DOHH2 (cell line): Measurements from ENCODE around the gene RND2.

ENCODE experiments used
- EZH2phosphoT487 ChIP-seq: fragments of 200-600 bp; sonication (generic); IDR thresholded peaks from 2 replicates; pipeline ENCODE4 v1.6.1; 2017; ENCODE audit warnings: borderline replicate concordance, mild to moderate bottlenecking, antibody characterized with exemption, low read length, moderate library complexity, mixed read lengths
- TF ChIP-seq, protein P1 (sequence below): fragments of 200-600 bp; sonication (generic); IDR thresholded peaks from one replicate; pipeline ENCODE4 v1.5.1; 2014; ENCODE audit warnings: antibody characterized with exemption, mild to moderate bottlenecking, low read depth, low read length; ENCODE audit not compliant: poor library complexity, severe bottlenecking

DNA sequence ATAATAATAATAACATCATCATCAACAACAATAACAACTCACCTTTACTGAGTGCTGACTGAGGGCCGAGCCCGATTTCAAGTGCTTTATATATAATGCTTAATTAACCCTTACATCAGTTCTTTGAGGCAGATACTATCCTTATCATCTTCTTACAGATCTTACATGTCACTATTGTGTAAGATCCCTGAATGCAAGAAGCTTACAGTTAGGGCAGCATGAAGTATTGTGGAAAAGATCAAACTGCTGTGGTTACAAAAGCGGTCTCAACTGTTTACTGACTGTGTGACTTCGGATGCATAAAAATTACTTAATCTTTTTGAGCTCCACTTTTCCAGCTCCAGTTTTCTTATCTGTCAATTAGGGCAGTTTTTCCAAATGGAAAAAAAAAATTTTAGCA lies 6.1 kb upstream of the RND2 start:
- TF ChIP-seq, protein P1, sequence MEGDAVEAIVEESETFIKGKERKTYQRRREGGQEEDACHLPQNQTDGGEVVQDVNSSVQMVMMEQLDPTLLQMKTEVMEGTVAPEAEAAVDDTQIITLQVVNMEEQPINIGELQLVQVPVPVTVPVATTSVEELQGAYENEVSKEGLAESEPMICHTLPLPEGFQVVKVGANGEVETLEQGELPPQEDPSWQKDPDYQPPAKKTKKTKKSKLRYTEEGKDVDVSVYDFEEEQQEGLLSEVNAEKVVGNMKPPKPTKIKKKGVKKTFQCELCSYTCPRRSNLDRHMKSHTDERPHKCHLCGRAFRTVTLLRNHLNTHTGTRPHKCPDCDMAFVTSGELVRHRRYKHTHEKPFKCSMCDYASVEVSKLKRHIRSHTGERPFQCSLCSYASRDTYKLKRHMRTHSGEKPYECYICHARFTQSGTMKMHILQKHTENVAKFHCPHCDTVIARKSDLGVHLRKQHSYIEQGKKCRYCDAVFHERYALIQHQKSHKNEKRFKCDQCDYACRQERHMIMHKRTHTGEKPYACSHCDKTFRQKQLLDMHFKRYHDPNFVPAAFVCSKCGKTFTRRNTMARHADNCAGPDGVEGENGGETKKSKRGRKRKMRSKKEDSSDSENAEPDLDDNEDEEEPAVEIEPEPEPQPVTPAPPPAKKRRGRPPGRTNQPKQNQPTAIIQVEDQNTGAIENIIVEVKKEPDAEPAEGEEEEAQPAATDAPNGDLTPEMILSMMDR = no peak
- TF ChIP-seq EZH2phosphoT487 = no peak
